Activated naive CD8-positive, alpha-beta T cell treated with anti-CD3 and anti-CD28 coated beads, Interleukin-2, amount 50 U/mL, for 24 hours (primary cell): ENCODE results near the gene SRF.
"Not testable (repeated sequence)": the region's sequence is repeated elsewhere in the genome, so short reads cannot be mapped to it uniquely, and the experiment has no call there.

Source experiments
- ATAC-seq: fragments of 150-1000 bp; cut with Tn5 transposase; one replicate; pipeline ENCODE4 v1.10.0; 2021
- DNase-seq: peaks from one replicate; pipeline ENCODE4 v3.0.0; 2021
- H3K27ac Mint-ChIP-seq: one replicate; pipeline ENCODE4 v1.8.0; 2021; ENCODE audit warnings: mild to moderate bottlenecking, mixed read lengths
- H3K27me3 Mint-ChIP-seq: one replicate; pipeline ENCODE4 v1.8.0; 2021; ENCODE audit warnings: mixed read lengths
- H3K36me3 Mint-ChIP-seq: one replicate; pipeline ENCODE4 v1.8.0; 2021; ENCODE audit warnings: low read depth, mixed read lengths
- H3K4me1 Mint-ChIP-seq: one replicate; pipeline ENCODE4 v1.8.0; 2021; ENCODE audit warnings: mixed read lengths
- H3K4me3 Mint-ChIP-seq: one replicate; pipeline ENCODE4 v1.8.0; 2021; ENCODE audit warnings: mild to moderate bottlenecking, moderate library complexity, mixed read lengths
- H3K9me3 Mint-ChIP-seq: one replicate; pipeline ENCODE4 v1.8.0; 2021; ENCODE audit warnings: mixed read lengths

SRF gene

DNA sequence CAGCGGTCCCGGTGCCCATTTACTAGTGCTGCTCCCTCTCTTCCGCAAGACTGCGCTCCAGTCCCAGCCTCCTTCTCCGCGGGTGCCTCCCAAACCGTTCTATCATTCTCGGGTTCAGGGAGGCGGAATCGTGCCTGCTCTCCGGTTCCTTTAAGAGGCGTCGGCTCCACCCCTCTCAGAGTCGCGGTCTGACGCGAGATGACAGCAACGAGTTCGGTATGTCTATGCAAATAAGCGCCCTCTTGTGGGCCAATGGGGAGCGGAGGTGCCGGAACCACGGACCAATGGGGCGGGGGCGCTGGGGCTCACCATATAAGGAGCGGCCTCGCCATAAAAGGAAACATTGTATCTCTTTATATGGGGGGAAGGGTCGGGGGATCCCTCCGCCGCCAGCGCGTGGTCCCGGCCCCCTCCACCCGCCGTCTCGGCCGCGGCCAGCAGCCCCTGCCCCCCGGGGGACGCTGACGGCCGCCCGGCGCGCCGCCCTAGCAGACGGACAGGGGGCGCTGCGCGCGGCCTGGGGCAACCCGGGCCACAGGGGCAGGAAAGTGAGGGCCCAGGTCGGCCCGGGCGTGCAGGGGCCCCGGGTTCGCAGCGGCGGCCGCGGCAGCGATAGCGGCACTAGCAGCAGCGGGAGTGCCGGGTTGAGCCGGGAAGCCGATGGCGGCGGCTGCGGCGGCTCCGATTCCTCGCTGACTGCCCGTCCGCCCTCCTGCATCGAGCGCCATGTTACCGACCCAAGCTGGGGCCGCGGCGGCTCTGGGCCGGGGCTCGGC is at the start of gene SRF:
Gene SRF, plus strand, starts transcription at position 339 of the 776 bp plus-strand sequence. Its CDS starts 388 bp downstream, at position 727.
- H3K4me3 Mint-ChIP-seq: peak within 1 kb of the TSS; percentile 98
- peak within 1 kb of the TSS; percentile 91 for H3K27ac Mint-ChIP-seq
- H3K36me3 Mint-ChIP-seq: peaks cover 21% of the 10 kb centered on the region
- peaks cover 46% of the 10 kb centered on the region for H3K4me1 Mint-ChIP-seq
- ATAC-seq (peak; percentile 72), DNase-seq (peak; percentile 98)
- H3K27me3 Mint-ChIP-seq: peaks cover 2% of the 10 kb centered on the region
- no peaks in the 10 kb centered on the region for H3K9me3 Mint-ChIP-seq

DNA sequence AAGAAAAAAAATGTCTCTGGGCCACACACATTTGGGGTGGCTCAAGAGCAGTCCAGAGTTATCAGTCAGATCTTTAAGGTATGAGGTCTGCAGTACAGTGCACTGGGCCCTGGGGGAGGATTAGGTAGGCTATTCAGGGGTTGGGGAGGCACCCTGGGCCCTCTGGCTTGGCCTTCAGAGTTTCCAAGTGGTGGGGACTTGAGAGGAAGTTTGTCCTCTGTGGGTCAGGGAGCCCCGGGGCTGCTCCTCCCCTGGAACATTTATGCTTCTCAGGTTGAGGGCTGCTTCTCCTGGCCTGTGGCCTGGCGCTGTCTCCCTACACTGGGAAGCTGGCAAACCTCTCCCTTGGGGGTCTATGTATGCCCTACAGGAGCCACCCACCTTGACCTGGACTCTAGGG is 48.9 kb upstream of the SRF start:
- DNase-seq (no peak), ATAC-seq (no peak)
- H3K27ac Mint-ChIP-seq: no peak overlapping the region
- H3K27me3 Mint-ChIP-seq: no peaks in the 10 kb centered on the region
- no peaks in the 10 kb centered on the region for H3K9me3 Mint-ChIP-seq
- H3K36me3 Mint-ChIP-seq: no peaks in the 10 kb centered on the region
- no peaks in the 10 kb centered on the region for H3K4me1 Mint-ChIP-seq
- no peak overlapping the region for H3K4me3 Mint-ChIP-seq

DNA sequence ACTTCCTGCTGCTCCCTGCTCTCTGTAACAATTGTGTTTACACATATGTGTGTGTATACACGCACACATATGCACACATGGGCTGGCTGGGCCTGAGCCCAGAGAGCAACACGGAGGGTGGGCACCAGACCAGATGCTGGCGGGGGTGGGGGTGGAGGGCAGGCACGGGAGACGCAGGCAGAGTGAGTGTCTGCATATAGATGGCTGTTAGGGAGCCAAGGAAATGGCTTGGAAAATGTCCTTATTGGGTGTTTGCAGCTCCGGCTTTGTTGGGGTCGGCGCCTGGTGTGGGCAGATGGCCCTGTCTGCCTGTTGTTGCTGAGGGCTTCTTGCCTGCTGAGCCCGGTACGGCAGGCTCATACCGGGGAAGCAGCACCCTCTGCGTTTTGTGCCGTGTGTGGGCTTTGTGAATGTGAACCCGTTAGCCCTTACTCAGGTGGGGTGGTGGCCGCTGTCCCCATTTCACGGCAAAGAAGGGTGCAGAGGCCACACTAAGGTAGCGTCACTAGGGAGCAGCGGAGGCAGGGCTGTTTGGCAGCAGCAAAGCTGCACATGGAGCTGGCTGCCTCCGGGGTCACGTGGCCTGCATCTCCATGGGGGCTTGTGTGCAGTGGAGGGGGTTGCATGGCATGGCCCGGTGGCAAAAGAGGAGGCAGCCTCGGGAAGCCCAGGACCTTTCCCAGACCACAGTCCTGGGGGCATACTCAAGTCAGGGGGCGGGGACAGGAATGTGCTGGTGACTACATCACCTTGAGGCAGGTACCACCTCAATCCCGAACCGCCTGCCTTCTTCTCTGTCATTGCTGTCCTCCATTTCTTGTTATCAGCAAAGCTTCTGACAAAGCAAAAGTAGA is 47.4 kb upstream of the SRF start:
- no peak overlapping the region for H3K4me3 Mint-ChIP-seq

DNA sequence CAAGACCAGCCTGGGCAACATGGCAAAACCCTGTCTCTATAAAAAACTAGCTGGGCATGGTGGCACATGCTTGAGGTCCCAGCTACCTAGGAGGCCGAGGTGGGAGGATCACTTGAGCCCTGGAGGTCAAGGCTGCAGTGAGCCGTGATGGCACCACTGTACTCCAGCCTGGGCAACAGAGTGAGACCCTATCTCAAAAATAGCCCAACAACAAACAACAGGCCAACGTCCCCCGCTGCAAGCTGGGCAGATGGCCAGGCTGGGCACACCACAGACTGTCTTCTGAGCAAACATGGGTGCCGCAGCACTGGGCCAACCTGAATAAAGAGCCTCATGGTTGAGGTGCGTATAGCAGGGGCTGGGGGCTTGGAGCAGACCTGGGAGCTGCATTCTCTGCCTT is 46.6 kb upstream of the SRF start:
- Mint-ChIP-seq H3K4me1 (no peaks in the 10 kb centered on the region), H3K27ac (no peak overlapping the region), H3K9me3 (no peaks in the 10 kb centered on the region), H3K36me3 (no peaks in the 10 kb centered on the region), H3K27me3 (no peaks in the 10 kb centered on the region), H3K4me3 (no peak overlapping the region)
- no peak for DNase-seq
- ATAC-seq: no peak

More for the DNA sequence above, 47.4 kb upstream of the SRF start:
- Mint-ChIP-seq H3K4me1 (no peaks in the 10 kb centered on the region), H3K27me3 (no peaks in the 10 kb centered on the region), H3K36me3 (no peaks in the 10 kb centered on the region), H3K9me3 (no peaks in the 10 kb centered on the region), H3K27ac (no peak overlapping the region)
- ATAC-seq (no peak), DNase-seq (no peak)

DNA sequence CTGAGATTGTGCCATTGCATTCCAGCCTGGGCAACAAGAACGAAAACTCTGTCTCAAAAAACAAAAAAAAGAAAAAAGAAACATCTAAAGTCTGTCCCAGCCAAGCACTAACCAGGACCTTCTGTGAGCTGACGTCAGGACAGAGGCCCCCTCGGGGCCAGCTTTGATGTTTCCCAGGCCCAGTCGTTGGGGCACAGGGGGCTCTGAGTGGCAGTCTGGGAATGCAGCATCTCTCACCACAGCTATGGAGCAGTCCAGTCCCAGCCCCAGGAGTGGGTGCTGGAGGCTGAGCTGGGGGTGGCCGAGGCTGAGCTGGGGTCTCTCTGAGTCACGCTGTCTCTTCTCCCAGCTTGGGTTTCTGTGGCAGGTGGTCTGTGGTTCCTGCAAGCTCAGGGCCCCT is 46.0 kb upstream of the SRF start:
- Mint-ChIP-seq H3K4me3 (no peak overlapping the region), H3K27ac (no peak overlapping the region), H3K27me3 (no peaks in the 10 kb centered on the region), H3K36me3 (no peaks in the 10 kb centered on the region), H3K4me1 (no peaks in the 10 kb centered on the region), H3K9me3 (no peaks in the 10 kb centered on the region)
- no peak for ATAC-seq
- no peak for DNase-seq

DNA sequence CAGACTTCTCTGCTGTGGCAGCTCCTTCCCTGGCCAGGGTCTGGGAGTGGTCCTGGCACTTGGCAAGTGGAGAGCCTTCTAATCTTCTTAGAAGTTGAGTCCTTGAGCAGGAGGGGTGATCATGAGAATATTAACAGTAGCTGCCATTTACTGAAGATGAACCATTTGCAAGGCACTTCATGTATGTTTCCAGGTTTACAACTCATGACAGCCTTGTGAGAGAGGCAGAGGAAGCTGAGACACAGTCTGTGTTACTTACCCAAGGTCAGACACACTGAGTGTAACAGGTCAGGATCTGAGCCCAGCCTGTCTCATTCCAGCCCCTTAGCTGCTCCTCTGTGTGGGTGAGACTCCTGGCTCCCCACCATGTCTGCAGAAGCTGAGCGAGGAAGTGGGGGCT is 45.5 kb upstream of the SRF start:
- H3K4me3 Mint-ChIP-seq: no peak overlapping the region
- ATAC-seq (no peak), DNase-seq (no peak)
- no peaks in the 10 kb centered on the region for H3K9me3 Mint-ChIP-seq
- H3K4me1 Mint-ChIP-seq: no peaks in the 10 kb centered on the region
- no peaks in the 10 kb centered on the region for H3K27me3 Mint-ChIP-seq
- no peak overlapping the region for H3K27ac Mint-ChIP-seq
- H3K36me3 Mint-ChIP-seq: no peaks in the 10 kb centered on the region

DNA sequence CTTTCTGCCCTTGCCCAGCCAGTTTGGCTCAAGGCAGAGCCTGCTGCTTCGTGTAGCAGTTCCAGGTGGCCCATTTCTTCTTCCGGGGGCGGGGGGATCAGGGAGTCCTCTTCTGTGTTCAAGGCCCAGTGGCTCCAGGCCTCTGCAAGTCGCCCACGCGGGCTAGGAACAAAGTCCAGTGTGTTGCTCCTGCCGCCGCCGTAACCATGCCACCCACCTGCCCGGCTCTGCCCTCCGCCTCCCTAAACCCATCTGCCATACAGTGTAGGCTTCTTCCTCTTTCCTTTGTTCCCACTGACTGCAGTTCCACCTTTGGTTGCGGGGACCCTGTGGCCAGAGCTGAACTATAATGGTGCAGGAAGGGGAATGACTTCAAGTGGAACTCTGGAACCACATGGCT is 43.9 kb upstream of the SRF start:
- no peak for DNase-seq
- Mint-ChIP-seq H3K9me3 (no peaks in the 10 kb centered on the region), H3K4me1 (no peaks in the 10 kb centered on the region), H3K36me3 (no peaks in the 10 kb centered on the region), H3K27me3 (no peaks in the 10 kb centered on the region), H3K27ac (no peak overlapping the region), H3K4me3 (no peak overlapping the region)
- ATAC-seq: no peak

DNA sequence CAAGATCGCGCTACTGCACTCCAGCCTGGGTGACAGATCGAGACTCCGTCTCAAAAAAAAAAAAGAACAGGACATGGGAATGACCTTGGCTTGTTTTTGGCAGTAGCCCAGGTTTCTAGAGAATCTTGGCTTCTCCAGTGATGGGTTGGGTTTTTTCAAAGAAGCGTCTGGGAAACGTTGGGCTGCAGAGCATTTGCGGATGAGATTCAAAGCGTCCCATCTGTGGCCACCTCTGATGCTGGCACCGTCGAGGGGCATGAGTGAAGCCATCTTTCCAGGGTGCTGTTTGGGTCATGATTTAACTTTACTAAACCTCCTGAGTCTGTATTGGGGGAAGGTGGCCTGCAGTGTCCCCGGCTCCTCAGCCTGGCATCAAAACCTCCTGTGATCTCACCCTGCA is 43.2 kb upstream of the SRF start:
- Mint-ChIP-seq H3K9me3 (no peaks in the 10 kb centered on the region), H3K4me3 (no peak overlapping the region)
- no peak for DNase-seq

DNA sequence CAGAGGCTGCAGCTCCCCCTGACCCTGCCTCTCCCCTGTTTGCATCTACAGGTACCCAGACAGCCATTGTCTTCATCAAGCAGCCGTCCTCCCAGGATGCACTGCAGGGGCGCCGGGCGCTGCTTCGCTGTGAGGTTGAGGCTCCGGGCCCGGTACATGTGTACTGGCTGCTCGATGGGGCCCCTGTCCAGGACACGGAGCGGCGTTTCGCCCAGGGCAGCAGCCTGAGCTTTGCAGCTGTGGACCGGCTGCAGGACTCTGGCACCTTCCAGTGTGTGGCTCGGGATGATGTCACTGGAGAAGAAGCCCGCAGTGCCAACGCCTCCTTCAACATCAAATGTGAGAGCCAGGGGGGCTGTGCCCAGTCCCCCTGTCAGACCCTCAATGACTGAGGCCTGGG is 42.1 kb upstream of the SRF start:
- no peaks in the 10 kb centered on the region for H3K27me3 Mint-ChIP-seq
- H3K4me1 Mint-ChIP-seq: no peaks in the 10 kb centered on the region
- no peak overlapping the region for H3K4me3 Mint-ChIP-seq
- no peaks in the 10 kb centered on the region for H3K9me3 Mint-ChIP-seq
- H3K27ac Mint-ChIP-seq: no peak overlapping the region
- H3K36me3 Mint-ChIP-seq: no peaks in the 10 kb centered on the region
- DNase-seq (no peak), ATAC-seq (no peak)

More for the DNA sequence above, 43.2 kb upstream of the SRF start:
- no peaks in the 10 kb centered on the region for H3K27me3 Mint-ChIP-seq
- H3K27ac Mint-ChIP-seq: no peak overlapping the region
- no peaks in the 10 kb centered on the region for H3K36me3 Mint-ChIP-seq
- H3K4me1 Mint-ChIP-seq: no peaks in the 10 kb centered on the region
- no peak for ATAC-seq

DNA sequence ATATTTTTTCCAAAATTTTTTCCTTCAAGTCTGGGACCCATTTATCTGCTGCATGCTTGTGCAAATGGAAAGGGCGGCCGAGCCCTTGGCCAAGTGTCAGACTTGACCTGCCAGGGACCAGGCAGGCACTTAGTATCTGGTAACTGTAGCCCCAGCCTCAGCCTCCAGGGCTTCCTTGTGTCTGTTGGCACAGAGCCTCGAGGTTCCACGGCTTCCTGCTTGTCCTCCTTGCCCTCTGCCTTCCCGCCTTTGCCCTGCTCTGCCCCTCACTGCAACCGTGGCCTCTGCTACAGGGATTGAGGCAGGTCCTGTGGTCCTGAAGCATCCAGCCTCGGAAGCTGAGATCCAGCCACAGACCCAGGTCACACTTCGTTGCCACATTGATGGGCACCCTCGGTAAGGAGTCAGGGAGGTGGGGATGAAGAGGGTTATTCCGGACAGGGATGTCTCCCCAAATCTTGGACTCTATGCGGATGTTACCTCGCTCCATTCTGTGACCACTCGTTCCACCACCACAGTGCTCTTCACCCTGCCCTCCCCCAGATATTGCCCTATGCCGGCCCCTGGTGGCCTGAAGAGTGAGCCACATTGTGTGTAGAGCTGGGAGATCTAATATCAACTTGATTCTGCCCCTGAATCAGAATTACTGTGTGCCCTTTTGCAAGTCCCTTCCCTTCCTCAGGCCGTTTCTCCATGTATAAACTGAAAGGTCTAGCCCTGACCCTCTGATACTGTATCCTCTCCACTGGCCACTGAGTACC is 41.5 kb upstream of the SRF start:
- DNase-seq (no peak), ATAC-seq (no peak)
- Mint-ChIP-seq H3K27me3 (no peaks in the 10 kb centered on the region), H3K9me3 (no peaks in the 10 kb centered on the region), H3K4me1 (no peaks in the 10 kb centered on the region), H3K27ac (no peak overlapping the region), H3K4me3 (no peak overlapping the region), H3K36me3 (no peaks in the 10 kb centered on the region)

DNA sequence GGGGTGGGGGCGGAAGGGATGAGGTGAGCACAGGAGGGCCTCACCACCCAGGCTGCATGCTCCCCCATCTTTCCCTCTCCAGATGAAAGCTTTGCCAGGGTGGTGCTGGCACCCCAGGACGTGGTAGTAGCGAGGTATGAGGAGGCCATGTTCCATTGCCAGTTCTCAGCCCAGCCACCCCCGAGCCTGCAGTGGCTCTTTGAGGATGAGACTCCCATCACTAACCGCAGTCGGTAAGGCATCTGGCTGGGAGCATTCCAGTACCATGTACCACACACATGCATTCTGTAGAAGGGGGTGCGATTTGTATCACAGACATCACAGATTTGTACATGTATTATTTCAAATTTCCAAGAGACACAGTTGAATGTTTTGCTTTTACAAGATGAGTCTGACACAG is 40.6 kb upstream of the SRF start:
- H3K27me3 Mint-ChIP-seq: no peaks in the 10 kb centered on the region
- no peak overlapping the region for H3K27ac Mint-ChIP-seq
- DNase-seq (no peak), ATAC-seq (no peak)
- H3K9me3 Mint-ChIP-seq: no peaks in the 10 kb centered on the region
- no peaks in the 10 kb centered on the region for H3K36me3 Mint-ChIP-seq
- no peaks in the 10 kb centered on the region for H3K4me1 Mint-ChIP-seq
- H3K4me3 Mint-ChIP-seq: no peak overlapping the region

DNA sequence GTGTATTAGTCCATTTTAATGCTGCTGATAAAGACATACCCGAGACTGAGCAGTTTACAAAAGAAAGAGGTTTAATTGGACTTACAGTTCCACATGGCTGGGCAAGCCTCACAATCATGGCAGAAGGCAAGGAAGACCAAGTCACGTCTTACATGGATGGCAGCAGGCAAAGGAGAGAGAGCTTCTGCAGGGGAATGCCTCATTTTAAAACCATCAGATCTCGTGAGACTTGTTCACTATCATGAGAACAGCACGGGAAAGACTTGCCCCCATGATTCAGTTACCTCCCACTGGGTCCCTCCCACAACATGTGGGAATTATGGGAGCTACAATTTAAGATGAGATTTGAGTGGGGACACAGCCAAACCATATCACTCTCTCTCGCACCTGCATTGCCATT is 39.7 kb upstream of the SRF start:
- H3K4me3 Mint-ChIP-seq, H3K36me3 Mint-ChIP-seq, ATAC-seq, H3K4me1 Mint-ChIP-seq, DNase-seq, H3K27ac Mint-ChIP-seq, H3K9me3 Mint-ChIP-seq, H3K27me3 Mint-ChIP-seq: not testable (repeated sequence)

DNA sequence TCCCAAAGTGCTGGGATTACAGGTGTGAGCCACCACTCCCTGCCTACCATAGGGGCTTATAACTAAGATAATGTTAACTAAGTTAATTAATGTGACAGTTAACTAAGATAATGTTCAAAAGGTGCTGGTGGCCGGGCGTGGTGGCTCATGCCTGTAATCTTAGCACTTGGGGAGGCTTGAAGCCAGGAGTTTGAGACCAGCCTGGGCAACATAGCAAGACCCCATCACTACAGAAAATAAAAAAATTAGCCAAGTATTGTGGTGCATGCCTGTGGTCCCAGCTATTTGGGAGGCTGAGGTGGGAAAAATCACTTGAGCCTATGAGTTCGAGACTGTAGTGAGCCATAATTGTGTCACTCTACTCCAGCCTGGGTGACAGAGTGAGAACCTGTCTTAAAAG is 32.8 kb upstream of the SRF start:
- Mint-ChIP-seq H3K4me3 (no peak overlapping the region), H3K9me3 (no peaks in the 10 kb centered on the region), H3K36me3 (no peaks in the 10 kb centered on the region), H3K27ac (no peak overlapping the region), H3K27me3 (no peaks in the 10 kb centered on the region), H3K4me1 (peaks cover 12% of the 10 kb centered on the region)
- ATAC-seq (no peak), DNase-seq (no peak)

DNA sequence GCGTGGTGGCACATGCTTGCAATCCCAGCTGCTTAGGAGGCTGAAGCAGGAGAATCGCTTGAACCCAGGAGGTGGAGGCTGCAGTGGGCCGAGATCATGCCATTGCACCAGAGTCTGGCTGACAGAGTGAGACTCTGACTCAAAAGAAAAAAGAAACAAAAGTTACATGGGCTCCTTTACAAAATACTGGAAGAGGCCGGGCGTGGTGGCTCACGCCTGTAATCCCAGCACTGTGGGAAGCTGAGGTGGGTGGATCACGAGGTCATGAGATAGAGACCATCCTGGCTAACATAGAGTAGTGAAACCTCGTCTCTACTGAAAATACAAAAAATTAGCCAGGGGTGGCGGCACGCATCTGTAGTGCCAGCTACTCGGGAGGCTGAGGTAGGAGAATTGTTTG is 31.1 kb upstream of the SRF start:
- DNase-seq, H3K4me3 Mint-ChIP-seq, ATAC-seq, H3K9me3 Mint-ChIP-seq, H3K27me3 Mint-ChIP-seq, H3K27ac Mint-ChIP-seq, H3K36me3 Mint-ChIP-seq: not testable (repeated sequence)
- peaks cover 19% of the 10 kb centered on the region for H3K4me1 Mint-ChIP-seq

DNA sequence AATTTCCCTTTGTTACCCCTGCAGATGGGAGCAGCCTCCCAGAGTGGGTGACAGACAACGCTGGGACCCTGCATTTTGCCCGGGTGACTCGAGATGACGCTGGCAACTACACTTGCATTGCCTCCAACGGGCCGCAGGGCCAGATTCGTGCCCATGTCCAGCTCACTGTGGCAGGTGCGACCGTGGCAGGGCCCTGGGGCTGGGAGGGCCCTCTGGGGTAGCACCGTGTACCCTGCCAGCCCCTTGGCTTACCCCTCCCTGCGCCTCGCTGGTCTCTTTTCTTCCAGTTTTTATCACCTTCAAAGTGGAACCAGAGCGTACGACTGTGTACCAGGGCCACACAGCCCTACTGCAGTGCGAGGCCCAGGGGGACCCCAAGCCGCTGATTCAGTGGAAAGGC is 29.4 kb upstream of the SRF start:
- Mint-ChIP-seq H3K9me3 (no peaks in the 10 kb centered on the region), H3K4me1 (peaks cover 19% of the 10 kb centered on the region), H3K27ac (peak overlapping the region; percentile 85), H3K4me3 (no peak overlapping the region), H3K27me3 (no peaks in the 10 kb centered on the region), H3K36me3 (no peaks in the 10 kb centered on the region)
- DNase-seq (peak; percentile 5), ATAC-seq (no peak)
